ENCODE results near the gene WDR74. TPM values are rescaled to one million over a fixed set of nuclear protein-coding genes. Genes with fewer than 3 reads are reported as not detected.

The WDR74 gene
- total and polyA plus RNA-seq, 2 of the 13 experiments (the other 11 are each of a cell fraction or from before 2014, with no cell fraction given): 77.0 to 83.3 TPM

GRCh38 chr11:62880803-62881578, 41.6 kb upstream of the WDR74 start, which contains the start of gene SLC3A2 (continued):
- peak; percentile 91 for TF ChIP-seq RBM39 (IDR thresholded peaks at IDR 0.05; ENCODE audit: low read depth, low read length, poor library complexity, severe bottlenecking)
- peak; percentile 59; the same call in 1 of the 2 replicates for TF ChIP-seq ZUFSP (CRISPR knock-in tag; IDR thresholded peaks at IDR 0.05; ENCODE audit: borderline replicate concordance)
- no peak for TF ChIP-seq E2F2 (CRISPR knock-in tag; IDR thresholded peaks at IDR 0.05; ENCODE audit: borderline replicate concordance)
- no peak for TF ChIP-seq SMC3 (IDR thresholded peaks at IDR 0.05; ENCODE audit: low read length)
- TF ChIP-seq ZNF652 (CRISPR knock-in tag; IDR thresholded peaks at IDR 0.05; ENCODE audit: borderline replicate concordance, low read depth): no peak
- no peak; the same call in 1 of the 2 replicates for TF ChIP-seq ZNF451 (CRISPR knock-in tag; IDR thresholded peaks at IDR 0.05)
- no peak for TF ChIP-seq ETV6 (CRISPR knock-in tag; conservative IDR thresholded peaks at IDR 0.05)
- no peak for TF ChIP-seq NR2F6 (IDR thresholded peaks at IDR 0.05)
- peak; percentile 52 for TF ChIP-seq NR2F6 (CRISPR knock-in tag; IDR thresholded peaks at IDR 0.05)
- TF ChIP-seq ZNF761 (CRISPR knock-in tag; conservative IDR thresholded peaks at IDR 0.05): peak; percentile 82; the same call in 1 of the 2 replicates
- peak; percentile 58; the same call in 1 of the 2 replicates for TF ChIP-seq ZNF556 (CRISPR knock-in tag; IDR thresholded peaks at IDR 0.05; ENCODE audit: borderline replicate concordance)
- TF ChIP-seq TCF7 (IDR thresholded peaks at IDR 0.05; ENCODE audit: low read depth): no peak
- TF ChIP-seq ZNF616 (CRISPR knock-in tag; IDR thresholded peaks at IDR 0.05; ENCODE audit: low read depth): no peak
- no peak for TF ChIP-seq GABPA (IDR thresholded peaks at IDR 0.05; ENCODE audit: low read depth, low read length)
- TF ChIP-seq GABPA (CRISPR knock-in tag; IDR thresholded peaks at IDR 0.05; ENCODE audit: low read depth): peak; percentile 60
- TF ChIP-seq, protein P1, sequence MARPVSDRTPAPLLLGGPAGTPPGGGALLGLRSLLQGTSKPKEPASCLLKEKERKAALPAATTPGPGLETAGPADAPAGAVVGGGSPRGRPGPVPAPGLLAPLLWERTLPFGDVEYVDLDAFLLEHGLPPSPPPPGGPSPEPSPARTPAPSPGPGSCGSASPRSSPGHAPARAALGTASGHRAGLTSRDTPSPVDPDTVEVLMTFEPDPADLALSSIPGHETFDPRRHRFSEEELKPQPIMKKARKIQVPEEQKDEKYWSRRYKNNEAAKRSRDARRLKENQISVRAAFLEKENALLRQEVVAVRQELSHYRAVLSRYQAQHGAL (CRISPR knock-in tag; IDR thresholded peaks at IDR 0.05; ENCODE audit: not compliant biosample characterization): no peak
- TF ChIP-seq SCMH1 (CRISPR knock-in tag; IDR thresholded peaks at IDR 0.05; ENCODE audit: borderline replicate concordance): no peak
- peak; percentile 66; the same call in 1 of the 2 replicates for TF ChIP-seq ZNF280D (CRISPR knock-in tag; IDR thresholded peaks at IDR 0.05)
- TF ChIP-seq ZNF501 (CRISPR knock-in tag; IDR thresholded peaks at IDR 0.05): peak; percentile 92
- peak; percentile 59; the same call in 2 of the 3 replicates for TF ChIP-seq MXI1 (IDR thresholded peaks at IDR 0.05; ENCODE audit: borderline replicate concordance, low read depth, low read length)
- TF ChIP-seq ZMYM4 (CRISPR knock-in tag; IDR thresholded peaks at IDR 0.05): peak; percentile 80
- TF ChIP-seq EHMT2 (IDR thresholded peaks at IDR 0.05; ENCODE audit: borderline replicate concordance, low read depth, low read length): no peak
- TF ChIP-seq PRPF4 (IDR thresholded peaks at IDR 0.05; ENCODE audit: low read depth, low read length, poor library complexity, severe bottlenecking): no peak
- peak; percentile 84 for TF ChIP-seq RAD21 (CRISPR knock-in tag; IDR thresholded peaks at IDR 0.05)

All from HepG2 (cell line).